ENCODE data around the gene ZNF324. TPM values are rescaled to one million over a fixed set of nuclear protein-coding genes. Genes with fewer than 3 reads are reported as not detected.

ZNF324 gene
- total RNA-seq, 1 experiment from 2014 or later, result 11.3 TPM

DNA sequence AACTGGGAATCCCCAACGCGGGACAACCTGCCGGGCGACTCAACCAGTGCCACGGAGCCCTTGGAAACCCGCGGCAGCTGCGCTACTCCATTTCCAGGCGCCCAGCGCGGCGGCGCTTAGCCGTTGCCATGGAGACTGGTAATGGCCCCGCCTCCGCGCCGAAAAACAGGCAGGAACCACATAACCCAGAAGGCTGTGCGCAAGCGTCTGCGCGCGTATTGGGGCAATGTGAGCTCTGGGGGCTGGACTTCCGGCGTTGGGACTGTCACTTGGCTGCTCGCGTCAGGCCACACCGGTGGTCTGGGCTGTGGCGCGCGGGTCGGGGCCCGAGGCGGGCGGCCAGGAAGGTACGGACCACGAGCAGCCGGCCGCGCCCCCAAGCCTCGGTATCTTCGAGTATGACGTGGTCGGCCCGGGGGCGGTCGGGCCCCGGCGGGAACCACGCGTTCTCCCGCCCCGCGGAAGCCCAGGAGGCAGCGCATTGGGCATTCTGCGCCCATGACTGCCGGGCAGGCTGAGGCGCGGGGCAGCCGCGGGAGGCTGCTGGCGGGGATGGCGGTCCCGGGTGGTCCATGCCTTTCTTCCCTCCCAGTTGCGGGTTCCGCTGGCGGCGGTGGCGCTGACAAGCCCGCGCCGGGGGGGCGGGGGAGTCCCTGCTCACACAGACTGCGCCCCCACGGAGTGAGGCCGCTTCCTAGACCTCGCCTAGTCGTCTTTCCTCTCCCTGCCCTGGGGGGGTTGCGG is 15.3 kb upstream of the ZNF324 start, which contains the start of gene ZNF324B (continued):
- TF ChIP-seq, protein P1, sequence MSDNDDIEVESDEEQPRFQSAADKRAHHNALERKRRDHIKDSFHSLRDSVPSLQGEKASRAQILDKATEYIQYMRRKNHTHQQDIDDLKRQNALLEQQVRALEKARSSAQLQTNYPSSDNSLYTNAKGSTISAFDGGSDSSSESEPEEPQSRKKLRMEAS (IDR thresholded peaks at IDR 0.05), result peak; percentile 71
- TF ChIP-seq JUND (IDR thresholded peaks at IDR 0.05) (no peak), CBX3 (IDR thresholded peaks at IDR 0.05; ENCODE audit: low read depth) (no peak), EGR1 (IDR thresholded peaks at IDR 0.05; ENCODE audit: low read depth) (peak; percentile 72), FOSL1 (IDR thresholded peaks at IDR 0.05; ENCODE audit: low read depth) (no peak)

DNA sequence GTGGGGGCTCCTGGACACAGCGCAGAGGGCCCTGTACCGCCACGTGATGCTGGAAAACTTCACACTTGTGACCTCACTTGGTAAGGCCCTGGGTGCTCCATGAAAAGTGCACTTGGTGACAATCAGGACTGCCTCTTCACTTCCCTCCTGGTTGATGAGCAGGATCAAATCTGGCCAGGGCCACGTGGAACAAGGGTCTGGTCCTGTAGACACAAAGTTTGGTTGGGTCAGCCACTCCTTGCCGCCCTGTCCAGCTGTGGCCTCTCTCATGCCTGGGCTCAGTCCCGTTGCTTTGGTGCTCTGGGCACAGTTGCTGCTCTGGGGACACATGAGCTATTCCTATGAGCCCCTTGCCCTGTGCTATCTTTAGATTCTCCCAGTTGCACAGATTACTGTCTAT is 13.1 kb upstream of the ZNF324 start:
- Histone ChIP-seq H3K4me1 (ENCODE audit: control insufficient read depth in 1 of 2, insufficient read depth in 2 of 2, low read length in 2 of 2) (peaks cover 6 to 10% of the 10 kb centered on the region in 2 experiments; a peak in 2 of 4 replicates), H3K27ac (ENCODE audit: low read depth, low read length) (no peak overlapping the region), H3K4me3 (replicated peaks in 1 of 2; ENCODE audit: low read depth in 1 of 2, low read length in 2 of 2) (no peak overlapping the region), H2AFZ (ENCODE audit: low read depth, low read length, poor library complexity, severe bottlenecking) (no peak overlapping the region), H3K36me3 (ENCODE audit: control insufficient read depth in 1 of 2, insufficient read depth in 2 of 2, low read length in 2 of 2) (peaks cover 0 to 4% of the 10 kb centered on the region in 2 experiments; a peak in 2 of 4 replicates), H3K27me3 (ENCODE audit: insufficient read depth, low read length) (no peaks in the 10 kb centered on the region), H3K79me2 (ENCODE audit: insufficient read depth, low read length) (no peaks in the 10 kb centered on the region), H3K9ac (ENCODE audit: low read length) (no peak overlapping the region), H3K9me3 (ENCODE audit: control insufficient read depth in 1 of 2, insufficient read depth in 1 of 2, low read depth in 1 of 2, low read length in 2 of 2) (peaks cover 6 to 11% of the 10 kb centered on the region in 2 experiments; a peak in 2 of 4 replicates), H3K4me2 (ENCODE audit: low read length) (no peak overlapping the region), H4K20me1 (ENCODE audit: insufficient read depth) (no peaks in the 10 kb centered on the region), H3K9me2 (ENCODE audit: insufficient read depth) (no peaks in the 10 kb centered on the region)
- BruUV-seq (replicated peaks), result no TSS peak
- ChIA-PET RAD21 (ENCODE audit: low non-redundant PET in 1 of 2, low total read pairs in 2 of 2, uncharacterized antibody in 2 of 2, unreplicated experiment in 2 of 2) (no interaction called here), POLR2A (no interaction called here), CTCF (no interaction called here)
- ATAC-seq (no peak), DNase-seq (ENCODE audit: low read depth, low spot score) (no peak)
- intact Hi-C loops (cut with micrococcal nuclease), result loop anchor here (5.0 kb wide), 1 partner anchor 46 kb away; the partner anchor contains the start of gene ZNF584
- TF ChIP-seq ZNF274 (IDR thresholded peaks at IDR 0.05; ENCODE audit: low read depth, low read length) (no peak), POLR2AphosphoS5 (IDR thresholded peaks at IDR 0.05; ENCODE audit: low read depth, low read length) (no peak), POLR2A (IDR thresholded peaks at IDR 0.05; ENCODE audit: borderline replicate concordance, extremely low read depth, insufficient read depth, insufficient read length) (no peak), SIN3A (IDR thresholded peaks at IDR 0.05; ENCODE audit: low read depth) (no peak)
- TF ChIP-seq, protein P2, sequence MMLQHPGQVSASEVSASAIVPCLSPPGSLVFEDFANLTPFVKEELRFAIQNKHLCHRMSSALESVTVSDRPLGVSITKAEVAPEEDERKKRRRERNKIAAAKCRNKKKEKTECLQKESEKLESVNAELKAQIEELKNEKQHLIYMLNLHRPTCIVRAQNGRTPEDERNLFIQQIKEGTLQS (IDR thresholded peaks at IDR 0.05), result no peak

Data from HCT116 (cell line).